T-cell (primary cell): ENCODE results near the gene LOC101059915.

ENCODE experiments used
- ATAC-seq, 4 experiments: fragments of 200-7000 bp in 3 of 4; fragments of 150-1000 bp in 1 of 4; cut with Tn5 transposase; replicated peaks in 1 of 4; 1 replicate in 3 of 4; 2 replicates in 1 of 4; pipeline ENCODE4 v1.10.0; 2021; ENCODE audit warnings: moderate library complexity in 3 of 4, mild to moderate bottlenecking in 2 of 4, moderate number of reproducible peaks in 1 of 4
- CTCF ChIA-PET, 2 donors: fragments of 300-600 bp; sonication (Branson Sonifier 250); formaldehyde crosslinking; loops; one replicate each; lab custom pipeline; 2022; ENCODE audit warnings: antibody characterized with exemption in 2 of 2; lab: Charles Lee
- POLR2A ChIA-PET, 2 donors: fragments of 300-600 bp; sonication (Branson Sonifier 250); formaldehyde crosslinking; loops; one replicate each; lab custom pipeline; 2022; ENCODE audit warnings: antibody characterized with exemption in 2 of 2; lab: Charles Lee
- DNase-seq, 35 experiments: peaks; one replicate each; pipeline versions ENCODE4 v3.0.0 to v3.0.0-alpha.2; 2013 to 2023
- H3K27ac ChIP-seq: one replicate; pipeline ENCODE4 v1.5.1; 2013; ENCODE audit warnings: low read length
- H3K27me3 ChIP-seq, 2 experiments: replicated peaks in 1 of 2; 1 replicate in 1 of 2; 2 replicates in 1 of 2; pipeline versions ENCODE4 v1.6.1 to v1.7.0; 2013; ENCODE audit warnings: low read length in 1 of 2, mixed read lengths in 1 of 2; ENCODE audit not compliant: control insufficient read depth in 2 of 2, insufficient read depth in 2 of 2; ENCODE audit errors: extremely low read depth in 1 of 2
- H3K36me3 ChIP-seq, 2 donors: 1 replicate in 1 of 2; 2 replicates in 1 of 2; pipeline versions ENCODE4 v1.6.1 to v1.7.0; 2013; ENCODE audit warnings: low read length in 1 of 2; ENCODE audit not compliant: control insufficient read depth in 2 of 2, insufficient read depth in 1 of 2; ENCODE audit errors: extremely low read depth in 1 of 2
- H3K4me1 ChIP-seq, 2 experiments: 1 replicate in 1 of 2; 2 replicates in 1 of 2; pipeline versions ENCODE4 v1.6.1 to v1.7.0; 2013; ENCODE audit warnings: low read length in 2 of 2, mixed read lengths in 1 of 2; ENCODE audit not compliant: insufficient read depth in 2 of 2, control insufficient read depth in 1 of 2; ENCODE audit errors: extremely low read depth in 1 of 2
- H3K4me3 ChIP-seq, 2 donors: 1 replicate in 1 of 2; 2 replicates in 1 of 2; pipeline versions ENCODE4 v1.5.1 to v1.7.0; 2013; ENCODE audit warnings: mild to moderate bottlenecking in 2 of 2, low read length in 1 of 2, moderate library complexity in 1 of 2; ENCODE audit not compliant: control insufficient read depth in 1 of 2; ENCODE audit errors: extremely low read depth in 1 of 2
- H3K9me3 ChIP-seq: 2 replicates; pipeline ENCODE4 v1.7.0; 2013
- H3K27ac Mint-ChIP-seq, 2 donors: one replicate each; pipeline ENCODE4 v1.8.0; 2020 to 2021; ENCODE audit warnings: mild to moderate bottlenecking in 2 of 2, mixed read lengths in 2 of 2
- H3K27me3 Mint-ChIP-seq, 2 donors: one replicate each; pipeline ENCODE4 v1.8.0; 2021 to 2022; ENCODE audit warnings: mixed read lengths in 2 of 2
- H3K36me3 Mint-ChIP-seq: one replicate; pipeline ENCODE4 v1.8.0; 2021; ENCODE audit warnings: mixed read lengths
- H3K4me1 Mint-ChIP-seq, 3 donors: one replicate each; pipeline ENCODE4 v1.8.0; 2020 to 2022; ENCODE audit warnings: mixed read lengths in 3 of 3, mild to moderate bottlenecking in 1 of 3
- H3K4me3 Mint-ChIP-seq, 3 donors: one replicate each; pipeline ENCODE4 v1.8.0; 2020 to 2022; ENCODE audit warnings: mild to moderate bottlenecking in 3 of 3, mixed read lengths in 3 of 3, moderate library complexity in 3 of 3
- H3K9me3 Mint-ChIP-seq, 3 donors: one replicate each; pipeline ENCODE4 v1.8.0; 2020 to 2022; ENCODE audit warnings: mixed read lengths in 3 of 3
- WGBS: methylation state at CpG from one replicate; pipeline ENCODE4 v1.1.5; 2013; ENCODE audit warnings: missing lambda C conversion rate; ENCODE audit not compliant: insufficient coverage; 5-methylcytosine and 5-hydroxymethylcytosine counted together

The LOC101059915 gene

GRCh38 chrX:71652405-71652804 lies 14.9 kb upstream of the LOC101059915 start:
- POLR2A ChIA-PET = interaction anchor here in 1 of 2 donors (0.6 kb wide), 1 partner anchor 121 kb away, joined by 4 read pairs; no protein-coding TSS in a partner anchor
- CTCF ChIA-PET = interaction anchor here (0.6 to 1.5 kb wide), 10 partner anchors 29 to 521 kb away, joined by 3 to 4 read pairs (median 3); partner anchors contain the start of gene CXCR3 (in 1 of the 2)

GRCh38 chrX:71653344-71653743 lies 14.0 kb upstream of the LOC101059915 start:
- POLR2A ChIA-PET = no interaction called here
- 100% methylated on average over 1 of the region's 2 CpGs for WGBS
- H3K36me3 Mint-ChIP-seq = no peaks in the 10 kb centered on the region
- no peaks in the 10 kb centered on the region for H3K27me3 ChIP-seq
- peaks cover 0 to 13% (median 11%) of the 10 kb centered on the region in 3 donors for H3K4me1 Mint-ChIP-seq
- no peaks in the 10 kb centered on the region for H3K9me3 Mint-ChIP-seq
- ATAC-seq (no peak), DNase-seq (no peak)
- CTCF ChIA-PET = no interaction called here
- no peak overlapping the region for H3K27ac ChIP-seq
- peaks cover 0 to 6% of the 10 kb centered on the region in 2 donors for H3K27me3 Mint-ChIP-seq
- no peak overlapping the region for H3K27ac Mint-ChIP-seq
- peaks cover 0 to 4% of the 10 kb centered on the region in 2 experiments for H3K4me1 ChIP-seq
- no peaks in the 10 kb centered on the region for H3K9me3 ChIP-seq
- H3K4me3 ChIP-seq = no peak overlapping the region
- H3K36me3 ChIP-seq = no peaks in the 10 kb centered on the region
- H3K4me3 Mint-ChIP-seq = no peak overlapping the region

More at GRCh38 chrX:71652405-71652804, 14.9 kb upstream of the LOC101059915 start:
- Histone ChIP-seq H3K36me3 (no peaks in the 10 kb centered on the region), H3K27ac (no peak overlapping the region), H3K27me3 (no peaks in the 10 kb centered on the region), H3K9me3 (no peaks in the 10 kb centered on the region), H3K4me3 (no peak overlapping the region), H3K4me1 (peaks cover 0 to 4% of the 10 kb centered on the region in 2 experiments)
- WGBS = no CpG with 5 or more reads among the region's 2 CpGs
- Mint-ChIP-seq H3K27me3 (peaks cover 0 to 10% of the 10 kb centered on the region in 2 donors), H3K4me3 (no peak overlapping the region), H3K9me3 (no peaks in the 10 kb centered on the region), H3K36me3 (no peaks in the 10 kb centered on the region), H3K27ac (no peak overlapping the region), H3K4me1 (peaks cover 0 to 13% (median 11%) of the 10 kb centered on the region in 3 donors)
- ATAC-seq = peak in 3 of 4 experiments; percentile 54 to 66 (median 56)
- peak in 28 of 35 experiments; percentile 12 to 74 (median 42) for DNase-seq

- no peaks in the 10 kb centered on the region for H3K27me3 ChIP-seq
- no peak overlapping the region for H3K27ac ChIP-seq
- Mint-ChIP-seq H3K27ac (no peak overlapping the region), H3K4me1 (peaks cover 2 to 5% (median 4%) of the 10 kb centered on the region in 3 donors), H3K36me3 (no peaks in the 10 kb centered on the region), H3K27me3 (peaks cover 0 to 6% of the 10 kb centered on the region in 2 donors), H3K4me3 (no peak overlapping the region), H3K9me3 (no peaks in the 10 kb centered on the region)
- no peaks in the 10 kb centered on the region for H3K36me3 ChIP-seq
- H3K9me3 ChIP-seq = no peaks in the 10 kb centered on the region
- CTCF ChIA-PET = no interaction called here
- 100% methylated on average over 1 of the region's 4 CpGs for WGBS
- POLR2A ChIA-PET = no interaction called here
- ATAC-seq = no peak
- no peak for DNase-seq
- H3K4me3 ChIP-seq = no peak overlapping the region
- peaks cover 0 to 5% of the 10 kb centered on the region in 2 experiments for H3K4me1 ChIP-seq
Observed at GRCh38 chrX:71657267-71657666, 10.1 kb upstream of the LOC101059915 start.

GRCh38 chrX:71659342-71659741 lies 8.0 kb upstream of the LOC101059915 start:
- no peak for ATAC-seq
- peaks cover 11 to 19% (median 16%) of the 10 kb centered on the region in 3 donors for H3K4me1 Mint-ChIP-seq
- DNase-seq = no peak
- peaks cover 0 to 6% of the 10 kb centered on the region in 2 donors for H3K27me3 Mint-ChIP-seq
- H3K36me3 Mint-ChIP-seq = no peaks in the 10 kb centered on the region
- CTCF ChIA-PET = no interaction called here
- H3K4me3 Mint-ChIP-seq = no peak overlapping the region
- Histone ChIP-seq H3K36me3 (no peaks in the 10 kb centered on the region), H3K4me1 (peaks cover 0 to 23% of the 10 kb centered on the region in 2 experiments), H3K27ac (no peak overlapping the region), H3K9me3 (no peaks in the 10 kb centered on the region), H3K4me3 (no peak overlapping the region), H3K27me3 (no peaks in the 10 kb centered on the region)
- no peaks in the 10 kb centered on the region for H3K9me3 Mint-ChIP-seq
- POLR2A ChIA-PET = no interaction called here
- WGBS = no CpG with 5 or more reads among the region's 3 CpGs
- H3K27ac Mint-ChIP-seq = no peak overlapping the region

GRCh38 chrX:71659959-71660358 lies 7.4 kb upstream of the LOC101059915 start:
- Mint-ChIP-seq H3K4me3 (no peak overlapping the region), H3K27ac (no peak overlapping the region), H3K36me3 (no peaks in the 10 kb centered on the region), H3K9me3 (no peaks in the 10 kb centered on the region), H3K27me3 (peaks cover 0 to 6% of the 10 kb centered on the region in 2 donors), H3K4me1 (peaks cover 11 to 19% (median 16%) of the 10 kb centered on the region in 3 donors)
- Histone ChIP-seq H3K4me1 (peaks cover 0 to 23% of the 10 kb centered on the region in 2 experiments), H3K27ac (no peak overlapping the region), H3K36me3 (no peaks in the 10 kb centered on the region), H3K9me3 (no peaks in the 10 kb centered on the region), H3K27me3 (no peaks in the 10 kb centered on the region), H3K4me3 (no peak overlapping the region)
- ChIA-PET POLR2A (no interaction called here), CTCF (no interaction called here)
- DNase-seq (no peak), ATAC-seq (no peak)
- no CpG with 5 or more reads among the region's 6 CpGs for WGBS

- CTCF ChIA-PET = no interaction called here
- POLR2A ChIA-PET = no interaction called here
- DNase-seq = no peak
- Histone ChIP-seq H3K9me3 (no peaks in the 10 kb centered on the region), H3K4me3 (no peak overlapping the region), H3K27me3 (no peaks in the 10 kb centered on the region), H3K4me1 (peaks cover 0 to 23% of the 10 kb centered on the region in 2 experiments), H3K36me3 (no peaks in the 10 kb centered on the region), H3K27ac (no peak overlapping the region)
- no peaks in the 10 kb centered on the region for H3K9me3 Mint-ChIP-seq
- peaks cover 11 to 19% (median 16%) of the 10 kb centered on the region in 3 donors for H3K4me1 Mint-ChIP-seq
- H3K36me3 Mint-ChIP-seq = no peaks in the 10 kb centered on the region
- H3K27ac Mint-ChIP-seq = no peak overlapping the region
- no peak for ATAC-seq
- no peak overlapping the region for H3K4me3 Mint-ChIP-seq
- peaks cover 0 to 6% of the 10 kb centered on the region in 2 donors for H3K27me3 Mint-ChIP-seq
- WGBS = 80% methylated on average over 1 of the region's 22 CpGs
Observed at GRCh38 chrX:71660562-71661416, 6.6 kb upstream of the LOC101059915 start.
